GM12872 (cell line): Measurements from ENCODE around the gene LRRC71.

ENCODE experiments used
- TF ChIP-seq, protein P1 (sequence below): IDR thresholded peaks from 3 replicates; pipeline ENCODE4 v1.5.1; 2011; ENCODE audit warnings: low read depth, mild to moderate bottlenecking, low read length, moderate library complexity; ENCODE audit not compliant: insufficient read depth

Gene LRRC71

DNA sequence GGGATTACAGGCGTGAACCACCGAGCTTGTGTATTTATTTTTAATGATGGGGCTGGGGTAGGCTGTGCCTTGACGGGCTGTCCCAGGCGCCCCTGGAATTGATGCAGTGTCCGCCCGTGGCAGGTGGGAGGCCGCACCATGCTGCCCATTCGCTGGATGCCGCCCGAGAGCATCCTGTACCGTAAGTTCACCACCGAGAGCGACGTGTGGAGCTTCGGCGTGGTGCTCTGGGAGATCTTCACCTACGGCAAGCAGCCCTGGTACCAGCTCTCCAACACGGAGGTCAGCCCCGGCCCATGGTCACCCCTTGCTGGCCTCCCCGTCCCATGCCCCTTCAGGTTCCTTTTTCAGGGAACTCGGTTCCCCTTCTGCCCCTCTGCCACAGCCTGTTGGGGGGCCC, 40.6 kb upstream of the LRRC71 start:
- TF ChIP-seq, protein P1, sequence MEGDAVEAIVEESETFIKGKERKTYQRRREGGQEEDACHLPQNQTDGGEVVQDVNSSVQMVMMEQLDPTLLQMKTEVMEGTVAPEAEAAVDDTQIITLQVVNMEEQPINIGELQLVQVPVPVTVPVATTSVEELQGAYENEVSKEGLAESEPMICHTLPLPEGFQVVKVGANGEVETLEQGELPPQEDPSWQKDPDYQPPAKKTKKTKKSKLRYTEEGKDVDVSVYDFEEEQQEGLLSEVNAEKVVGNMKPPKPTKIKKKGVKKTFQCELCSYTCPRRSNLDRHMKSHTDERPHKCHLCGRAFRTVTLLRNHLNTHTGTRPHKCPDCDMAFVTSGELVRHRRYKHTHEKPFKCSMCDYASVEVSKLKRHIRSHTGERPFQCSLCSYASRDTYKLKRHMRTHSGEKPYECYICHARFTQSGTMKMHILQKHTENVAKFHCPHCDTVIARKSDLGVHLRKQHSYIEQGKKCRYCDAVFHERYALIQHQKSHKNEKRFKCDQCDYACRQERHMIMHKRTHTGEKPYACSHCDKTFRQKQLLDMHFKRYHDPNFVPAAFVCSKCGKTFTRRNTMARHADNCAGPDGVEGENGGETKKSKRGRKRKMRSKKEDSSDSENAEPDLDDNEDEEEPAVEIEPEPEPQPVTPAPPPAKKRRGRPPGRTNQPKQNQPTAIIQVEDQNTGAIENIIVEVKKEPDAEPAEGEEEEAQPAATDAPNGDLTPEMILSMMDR, result no peak

DNA sequence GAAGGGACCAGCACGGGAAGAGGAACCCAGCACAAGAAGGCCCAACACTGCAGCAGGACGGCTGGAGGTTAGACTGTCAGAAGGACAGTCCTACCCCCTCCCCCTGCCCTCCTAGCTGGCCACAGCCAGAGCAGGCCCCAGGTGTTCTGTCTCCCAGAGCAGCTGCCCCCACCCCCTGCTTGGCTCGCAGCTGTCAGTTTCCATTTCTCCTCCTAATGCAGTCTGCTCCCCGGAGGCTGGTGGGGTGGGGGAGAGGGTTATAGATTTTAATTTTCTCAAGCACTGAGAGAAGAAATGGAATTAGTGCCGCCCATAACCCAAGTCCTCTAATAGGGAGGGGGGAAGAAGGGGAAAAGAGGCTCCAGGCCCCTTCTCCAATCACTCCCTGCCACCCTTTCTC, 40.0 kb upstream of the LRRC71 start:
- TF ChIP-seq, protein P1, result no peak

DNA sequence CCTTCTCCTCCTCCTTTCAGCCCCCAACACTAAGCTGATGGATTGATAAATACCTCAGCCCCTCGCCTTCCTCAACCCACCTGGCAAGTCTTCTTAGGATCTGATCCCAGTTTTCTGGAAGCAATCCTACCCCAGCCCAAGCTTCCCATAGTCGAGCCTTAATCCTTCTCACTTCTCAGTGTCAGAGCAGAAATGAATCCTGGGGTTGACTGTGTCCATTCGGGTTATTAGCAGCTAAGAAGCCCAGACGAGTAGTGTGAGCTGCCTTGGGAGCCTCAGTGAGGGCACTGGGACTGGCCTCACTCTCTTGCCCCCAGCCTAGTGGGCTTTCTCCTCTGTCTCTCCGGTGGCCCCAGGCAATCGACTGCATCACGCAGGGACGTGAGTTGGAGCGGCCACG, 39.3 kb upstream of the LRRC71 start:
- TF ChIP-seq, protein P1, result no peak

DNA sequence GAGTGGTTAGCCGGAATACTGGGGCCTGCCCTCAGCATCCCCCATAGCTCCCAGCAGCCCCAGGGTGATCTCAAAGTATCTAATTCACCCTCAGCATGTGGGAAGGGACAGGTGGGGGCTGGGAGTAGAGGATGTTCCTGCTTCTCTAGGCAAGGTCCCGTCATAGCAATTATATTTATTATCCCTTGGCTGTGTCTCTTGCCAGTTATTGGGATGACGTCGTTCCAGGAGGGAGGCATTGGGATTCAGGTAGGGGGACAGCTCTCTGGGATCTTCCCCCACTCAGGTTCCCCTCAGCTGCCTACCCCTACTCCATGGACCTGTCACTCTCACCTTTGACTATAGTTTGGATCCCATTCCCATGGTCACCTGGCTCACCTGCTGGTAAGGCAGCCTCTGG, 38.8 kb upstream of the LRRC71 start:
- TF ChIP-seq, protein P1, result no peak

DNA sequence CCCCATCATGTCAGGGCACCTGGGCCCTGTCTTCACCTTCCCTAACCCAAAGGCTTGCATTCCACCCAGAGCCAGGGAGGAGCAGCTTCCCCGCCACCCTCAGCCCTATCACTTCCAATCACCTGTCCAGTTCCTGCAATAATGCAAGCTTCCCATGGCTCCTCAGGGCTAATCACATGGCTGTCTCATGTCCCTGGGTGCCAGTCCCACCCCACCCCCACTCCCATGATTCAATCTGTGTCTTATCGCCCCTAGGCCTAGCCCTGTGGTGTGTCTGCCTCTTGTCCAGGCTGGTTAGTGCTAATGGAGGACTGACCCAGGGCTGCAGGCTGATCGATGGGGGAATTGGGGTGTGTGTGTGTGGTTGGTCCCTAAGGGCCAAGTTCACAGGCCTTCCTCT, 37.9 kb upstream of the LRRC71 start:
- TF ChIP-seq, protein P1, result no peak

DNA sequence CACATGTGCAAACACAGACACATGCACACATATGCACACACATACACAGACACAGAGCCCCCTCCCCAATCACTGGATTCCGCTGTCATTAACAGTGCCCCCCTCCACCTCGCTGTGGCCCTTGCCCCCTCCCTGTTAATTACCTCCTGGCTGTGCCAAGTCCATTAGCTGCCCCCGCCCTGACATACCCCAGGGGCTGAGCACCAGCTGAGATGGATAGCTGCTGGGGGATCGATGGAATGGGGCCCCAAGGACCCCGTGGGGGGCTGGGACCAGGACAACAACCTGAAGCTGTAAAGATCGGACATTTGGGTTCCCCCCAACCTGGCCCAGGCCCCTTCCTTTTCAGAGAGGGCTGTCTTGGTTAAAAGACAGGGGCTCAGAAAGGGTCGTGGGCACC, 36.5 kb upstream of the LRRC71 start:
- TF ChIP-seq, protein P1, result no peak

DNA sequence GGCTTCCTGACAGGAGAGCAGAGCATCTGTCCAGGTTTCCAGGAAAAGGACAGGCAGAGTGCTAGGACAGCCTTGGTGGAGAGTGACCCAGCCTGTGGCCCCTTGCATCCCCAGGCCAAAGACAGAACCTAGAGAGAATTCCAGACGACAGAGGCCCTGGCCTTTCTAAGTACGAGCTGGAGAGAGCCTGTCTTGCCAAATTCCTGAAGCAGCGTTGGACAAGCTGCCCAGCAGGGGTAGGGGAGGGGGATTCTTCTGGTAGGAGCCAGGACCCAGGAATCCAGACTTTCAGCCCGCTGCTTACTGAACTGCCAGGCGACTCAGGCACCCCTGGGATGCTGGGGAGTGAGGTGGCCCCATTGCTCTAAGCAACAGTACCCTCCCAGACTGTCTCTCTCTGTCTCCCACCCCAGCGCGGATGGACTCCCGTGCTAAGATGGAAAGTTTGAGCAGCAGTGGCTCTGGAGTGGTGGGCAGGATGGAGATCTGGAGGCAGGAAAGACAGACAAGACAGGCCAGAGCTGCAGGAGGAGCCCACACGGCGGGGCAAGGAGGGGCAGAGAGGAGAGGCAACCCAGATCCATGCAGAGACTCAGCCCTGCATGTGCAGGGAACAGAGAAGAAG, 35.8 kb upstream of the LRRC71 start:
- TF ChIP-seq, protein P1, result no peak
